ENCODE measurements around the gene TSSC4.

DNA sequence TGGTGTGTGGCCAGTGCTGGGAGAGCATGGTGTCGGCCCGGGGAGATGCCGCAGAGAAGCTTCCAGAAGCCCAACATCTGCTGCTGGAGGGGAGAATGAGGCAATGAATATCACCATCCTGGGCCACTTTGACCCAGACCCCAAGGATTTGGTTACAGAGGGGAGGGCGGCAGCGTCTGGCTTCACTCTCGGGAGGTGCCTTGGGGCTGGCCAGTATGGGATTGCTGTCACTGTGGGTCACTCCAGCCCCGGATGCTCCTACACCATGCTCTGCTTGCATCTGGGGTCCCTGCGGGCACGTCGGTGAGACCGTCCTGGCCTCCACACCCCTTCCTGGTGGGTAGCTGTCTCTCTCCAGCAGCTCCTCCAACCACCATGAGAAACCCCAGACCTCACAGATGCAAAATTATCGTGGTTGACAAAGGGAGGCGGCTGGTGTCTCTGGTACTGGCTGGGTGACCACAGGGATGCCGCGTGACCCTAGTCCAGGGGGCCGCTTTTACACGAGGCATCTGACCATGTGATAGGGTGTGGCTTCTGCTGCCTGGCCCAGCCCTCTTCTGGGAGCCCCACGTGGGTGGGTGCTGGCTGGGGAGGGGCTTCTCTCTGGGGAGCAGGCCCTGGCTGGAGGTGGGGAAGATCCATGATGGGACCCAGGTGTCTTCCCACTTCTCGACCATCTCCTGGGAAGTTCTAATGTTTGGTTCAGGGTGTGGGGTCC is 49.9 kb downstream of the TSSC4 start:
- TF ChIP-seq SP1 (IDR thresholded peaks at IDR 0.05) (no peak), BHLHE40 (IDR thresholded peaks at IDR 0.05; ENCODE audit: borderline replicate concordance) (no peak), FOXA1 (IDR thresholded peaks at IDR 0.05) (no peak), TARDBP (IDR thresholded peaks at IDR 0.05) (no peak)

Measured in HEK293T (cell line).